HepG2 (cell line): Measurements from ENCODE around the gene TTLL11. TPM values are rescaled to one million over a fixed set of nuclear protein-coding genes. Genes with fewer than 3 reads are reported as not detected.
A peak's percentile ranks its signal among the peaks of the same experiment; 100 is the strongest.

Experiments used
- ATAC-seq: fragments of 200-7000 bp; cut with Tn5 transposase; 3 replicates; pipeline ENCODE4 v1.9.1; 2020; ENCODE audit warnings: mild to moderate bottlenecking, moderate library complexity
- BruUV-seq: library from RNA; stranded (reverse); fragments of 400-500 nt; replicated peaks from 2 replicates; lab custom pipeline; 2021; lab: Mats Ljungman, UMichigan
- CTCF ChIA-PET: fragments of 300-600 bp; formaldehyde crosslinking; extraction: SDS; loops from one replicate; lab custom pipeline; 2021; ENCODE audit warnings: low total read pairs, inconsistent platforms, low intra/inter-chr PET ratio; lab: Yijun Ruan, JAX
- POLR2A ChIA-PET: fragments of 350-600 bp; sonication (Branson Sonifier 250); formaldehyde crosslinking; loops from one replicate; lab custom pipeline; 2020; ENCODE audit warnings: antibody characterized with exemption, inconsistent platforms; lab: Yijun Ruan, JAX
- DNase-seq: peaks from one replicate; pipeline ENCODE4 v3.0.0-alpha.2; 2015; ENCODE audit warnings: low spot score
- FAIRE-seq: peaks from 3 replicates; lab custom pipeline; 2011; peaks lifted over from hg19 to GRCh38; lab: Jason Lieb, UNC
- H2AFZ ChIP-seq: one replicate; pipeline ENCODE4 v1.6.1; 2011; ENCODE audit warnings: low read length, inconsistent platforms
- H3K27ac ChIP-seq: fragments of 300-600 bp; 3 replicates; pipeline ENCODE4 v1.8.0; 2011; ENCODE audit warnings: mixed run types, mild to moderate bottlenecking, mixed read lengths, low read length, inconsistent platforms; ENCODE audit not compliant: insufficient read depth; ENCODE audit errors: extremely low read length
- H3K27me3 ChIP-seq, 2 experiments: fragments of 200-600 bp in 1 of 2; 2 replicates in 1 of 2; 3 replicates in 1 of 2; pipeline versions ENCODE4 v1.6.0 to v1.8.0; 2011; ENCODE audit warnings: low read length in 2 of 2, mild to moderate bottlenecking in 2 of 2, moderate library complexity in 2 of 2, inconsistent platforms in 1 of 2; ENCODE audit not compliant: insufficient read depth in 2 of 2, control insufficient read depth in 1 of 2
- H3K36me3 ChIP-seq, 2 experiments: fragments of 200-600 bp in 1 of 2; replicated peaks in 1 of 2; 2 replicates in 1 of 2; 3 replicates in 1 of 2; pipeline versions ENCODE4 v1.5.1 to v1.8.0; 2011; ENCODE audit warnings: low read length in 2 of 2, inconsistent platforms in 1 of 2; ENCODE audit not compliant: insufficient read depth in 2 of 2, control insufficient read depth in 1 of 2
- H3K4me1 ChIP-seq: 2 replicates; pipeline ENCODE4 v1.5.1; 2012; ENCODE audit warnings: low read length, inconsistent platforms; ENCODE audit not compliant: insufficient read depth
- H3K4me2 ChIP-seq: 2 replicates; pipeline ENCODE4 v1.6.0; 2011; ENCODE audit warnings: low read depth, low read length, inconsistent platforms
- H3K4me3 ChIP-seq, 3 experiments: fragments of 200-600 bp in 1 of 3; sonication (generic), shearing (Covaris generic) in 1 of 3; replicated peaks in 1 of 3; 2 replicates each; pipeline ENCODE4 v1.5.1; 2011 to 2016; ENCODE audit warnings: low read length in 3 of 3, inconsistent platforms in 2 of 3, low read depth in 2 of 3, mild to moderate bottlenecking in 2 of 3, control low read depth in 1 of 3, mixed read lengths in 1 of 3; ENCODE audit not compliant: insufficient read depth in 1 of 3
- H3K79me2 ChIP-seq: one replicate; pipeline ENCODE4 v1.6.1; 2011; ENCODE audit warnings: low read length, inconsistent platforms; ENCODE audit not compliant: insufficient read depth
- H3K9ac ChIP-seq: 2 replicates; pipeline ENCODE4 v1.6.0; 2011; ENCODE audit warnings: mild to moderate bottlenecking, low read depth, low read length, inconsistent platforms; ENCODE audit not compliant: insufficient read depth
- H3K9me3 ChIP-seq: 2 replicates; pipeline ENCODE4 v1.5.1; 2012; ENCODE audit warnings: mild to moderate bottlenecking, low read length
- H4K20me1 ChIP-seq: 2 replicates; pipeline ENCODE4 v1.6.0; 2011; ENCODE audit warnings: inconsistent platforms, mild to moderate bottlenecking, low read length, moderate library complexity; ENCODE audit not compliant: insufficient read depth
- ARNT2 ChIP-seq: sonication (generic); formaldehyde crosslinking; IDR thresholded peaks from 2 replicates; pipeline ENCODE4 v1.8.0; 2022; ENCODE audit warnings: mild to moderate bottlenecking, low read depth, missing genetic modification reagents, moderate library complexity
- ATAD3A ChIP-seq: sonication (generic); formaldehyde crosslinking; IDR thresholded peaks from 2 replicates; pipeline ENCODE4 v1.4.0; 2020; ENCODE audit warnings: missing genetic modification reagents
- ATF7 ChIP-seq, 2 experiments: fragments of 450-650 bp in 1 of 2; sonication (generic) in 1 of 2; formaldehyde crosslinking in 1 of 2; IDR thresholded peaks; 2 replicates each; pipeline versions ENCODE4 v1.4.0 to v1.6.1; 2016 to 2020; ENCODE audit warnings: antibody characterized with exemption in 1 of 2, mild to moderate bottlenecking in 1 of 2, missing genetic modification reagents in 1 of 2
- HCFC1 ChIP-seq: fragments of 150-350 bp; IDR thresholded peaks from 2 replicates; pipeline ENCODE4 v1.6.1; 2014; ENCODE audit warnings: low read depth, low read length
- HDAC1 ChIP-seq: sonication (generic); formaldehyde crosslinking; IDR thresholded peaks from 2 replicates; pipeline ENCODE4 v1.5.1; 2020; ENCODE audit warnings: mild to moderate bottlenecking, missing genetic modification reagents
- KDM5A ChIP-seq: fragments of 200-600 bp; sonication (generic); IDR thresholded peaks from 2 replicates; pipeline ENCODE4 v1.7.0; 2018; ENCODE audit warnings: antibody characterized with exemption, mild to moderate bottlenecking, low read length, borderline replicate concordance
- MED1 ChIP-seq: sonication (generic); formaldehyde crosslinking; IDR thresholded peaks from 2 replicates; pipeline ENCODE4 v1.4.0; 2020; ENCODE audit warnings: missing genetic modification reagents
- NPAS2 ChIP-seq: sonication (generic); formaldehyde crosslinking; IDR thresholded peaks from 2 replicates; pipeline ENCODE4 v1.8.0; 2022; ENCODE audit warnings: mild to moderate bottlenecking, missing genetic modification reagents, borderline replicate concordance
- RNF219 ChIP-seq: sonication (generic); formaldehyde crosslinking; IDR thresholded peaks from 2 replicates; pipeline ENCODE4 v1.5.0; 2020; ENCODE audit warnings: mild to moderate bottlenecking, missing genetic modification reagents
- ZBTB38 ChIP-seq: sonication (generic); formaldehyde crosslinking; IDR thresholded peaks from 2 replicates; pipeline ENCODE4 v1.5.1; 2020; ENCODE audit warnings: mild to moderate bottlenecking, missing genetic modification reagents
- ZFP62 ChIP-seq: sonication (generic); formaldehyde crosslinking; IDR thresholded peaks from 2 replicates; pipeline ENCODE4 v1.4.0; 2020; ENCODE audit warnings: missing genetic modification reagents
- ZNF17 ChIP-seq: sonication (generic); formaldehyde crosslinking; IDR thresholded peaks from 2 replicates; pipeline ENCODE4 v1.5.0; 2020; ENCODE audit warnings: mild to moderate bottlenecking, missing genetic modification reagents
- ZNF333 ChIP-seq: sonication (generic); formaldehyde crosslinking; IDR thresholded peaks from 2 replicates; pipeline ENCODE4 v1.4.0; 2020; ENCODE audit warnings: mild to moderate bottlenecking, missing genetic modification reagents, borderline replicate concordance
- ZNF362 ChIP-seq: sonication (generic); formaldehyde crosslinking; IDR thresholded peaks from 2 replicates; pipeline ENCODE4 v1.4.0; 2020; ENCODE audit warnings: missing genetic modification reagents, mild to moderate bottlenecking, borderline replicate concordance
- ZNF543 ChIP-seq: sonication (generic); formaldehyde crosslinking; IDR thresholded peaks from 2 replicates; pipeline ENCODE4 v1.4.0; 2020; ENCODE audit warnings: mild to moderate bottlenecking, missing genetic modification reagents
- ZNF724P ChIP-seq: sonication (generic); formaldehyde crosslinking; IDR thresholded peaks from 2 replicates; pipeline ENCODE4 v1.8.0; 2022; ENCODE audit warnings: missing genetic modification reagents, borderline replicate concordance
- WGBS: methylation state at CpG from one replicate; pipeline ENCODE4 v1.1.6; 2017; ENCODE audit warnings: low lambda C conversion rate; 5-methylcytosine and 5-hydroxymethylcytosine counted together
- in situ Hi-C: cut with HindIII; loops from 2 replicates; pipeline ENCODE4 v1.10.0; 2017; ENCODE audit warnings: low pct_unique_long_range_greater_than_20kb; ENCODE audit not compliant: extremely low pct_ligation_motif_present
- intact Hi-C: fragments of 100-400 bp; cut with micrococcal nuclease; formaldehyde crosslinking; loops from one replicate; pipeline ENCODE4 v1.10.0; 2022; ENCODE audit not compliant: unreplicated experiment
- polyA plus RNA-seq, 8 experiments: library from polyadenylated mRNA; depleted of rRNA in 3 of 8; stranded (reverse) in 7 of 8; unstranded in 1 of 8; fragments of >200 nt; fragmentation: Illumina TruSeq in 4 of 8; extraction: Trizol in 4 of 8; gene quantifications; 2 replicates each; pipeline versions ENCODE4 v1.2.1 to v1.2.3, GENCODE V29; 2011 to 2016; ENCODE audit warnings: low read depth in 4 of 8, missing spikeins in 1 of 8, mixed read lengths in 1 of 8; ENCODE audit not compliant: insufficient read depth in 1 of 8
- total RNA-seq, 5 experiments: library from RNA; depleted of rRNA; stranded (reverse); fragments of >200 nt; fragmentation: Illumina TruSeq; extraction: Trizol; gene quantifications; 2 replicates each; pipeline ENCODE4 v1.2.3, GENCODE V29; 2016; ENCODE audit warnings: low read depth in 1 of 5

TTLL11 gene
- total and polyA plus RNA-seq, 2 of the 13 experiments (the other 11 are each of a cell fraction or from before 2014, with no cell fraction given) = 4.5 to 5.2 TPM

GRCh38 chr9:122011818-122012498, 81.2 kb downstream of the TTLL11 start:
- POLR2A ChIA-PET = no interaction called here
- intact Hi-C loops = no loop called here
- Histone ChIP-seq H3K9ac (no peak overlapping the region), H3K4me2 (no peak overlapping the region), H3K36me3 (no peaks in the 10 kb centered on the region), H3K79me2 (no peaks in the 10 kb centered on the region), H3K4me3 (no peak overlapping the region), H3K27ac (no peak overlapping the region), H3K4me1 (no peaks in the 10 kb centered on the region), H2AFZ (no peak overlapping the region), H3K27me3 (no peaks in the 10 kb centered on the region), H4K20me1 (no peaks in the 10 kb centered on the region), H3K9me3 (no peaks in the 10 kb centered on the region)
- CTCF ChIA-PET = no interaction called here
- no TSS peak for BruUV-seq
- DNase-seq (no peak), ATAC-seq (no peak), FAIRE-seq (no peak)
- in situ Hi-C loops = no loop called here
- TF ChIP-seq ATAD3A (CRISPR knock-in tag) = no peak
- no peak for TF ChIP-seq ZFP62 (CRISPR knock-in tag)
- TF ChIP-seq ATF7 (IDR thresholded peaks at IDR 0.05) = peak; percentile 55
- TF ChIP-seq ATF7 (CRISPR knock-in tag; IDR thresholded peaks at IDR 0.05) = no peak
- 81% methylated on average over 4 of the region's 4 CpGs for WGBS

GRCh38 chr9:122008559-122008958, 84.5 kb downstream of the TTLL11 start:
- Histone ChIP-seq H2AFZ (no peak overlapping the region), H3K36me3 (no peaks in the 10 kb centered on the region), H3K27ac (no peak overlapping the region), H3K4me1 (no peaks in the 10 kb centered on the region), H3K4me2 (no peak overlapping the region), H4K20me1 (no peaks in the 10 kb centered on the region), H3K9ac (no peak overlapping the region), H3K9me3 (no peaks in the 10 kb centered on the region), H3K4me3 (no peak overlapping the region), H3K79me2 (no peaks in the 10 kb centered on the region), H3K27me3 (no peaks in the 10 kb centered on the region)
- intact Hi-C loops = no loop called here
- ChIA-PET CTCF (no interaction called here), POLR2A (no interaction called here)
- FAIRE-seq (no peak), ATAC-seq (no peak), DNase-seq (no peak)
- no TSS peak for BruUV-seq
- whole genome bisulfite sequencing = 90% methylated on average over 10 of the region's 10 CpGs
- in situ Hi-C loops = no loop called here
- TF ChIP-seq RNF219 (CRISPR knock-in tag) (no peak), KDM5A (no peak), ZNF724P (CRISPR knock-in tag) (no peak), ZNF543 (CRISPR knock-in tag) (no peak), NPAS2 (CRISPR knock-in tag) (no peak), ZNF362 (CRISPR knock-in tag) (no peak), ZBTB38 (CRISPR knock-in tag) (no peak), ZNF17 (CRISPR knock-in tag) (no peak), ARNT2 (CRISPR knock-in tag) (no peak), HCFC1 (no peak), HDAC1 (CRISPR knock-in tag) (no peak), ZNF333 (CRISPR knock-in tag) (no peak), MED1 (CRISPR knock-in tag) (no peak)
